Nucleus accumbens (tissue), 56 donors: ENCODE data around the gene HABP4.

Experiments used
- DNase-seq, 56 donors: peaks; one replicate each; lab custom pipeline; 2025; lab: John Stamatoyannopoulos, UW

The HABP4 gene

GRCh38 chr9:96513622-96514021, 63.7 kb downstream of the HABP4 start:
- no peak for DNase-seq

- DNase-seq, result no peak
Measured at GRCh38 chr9:96514108-96514799, 64.3 kb downstream of the HABP4 start.

DNA sequence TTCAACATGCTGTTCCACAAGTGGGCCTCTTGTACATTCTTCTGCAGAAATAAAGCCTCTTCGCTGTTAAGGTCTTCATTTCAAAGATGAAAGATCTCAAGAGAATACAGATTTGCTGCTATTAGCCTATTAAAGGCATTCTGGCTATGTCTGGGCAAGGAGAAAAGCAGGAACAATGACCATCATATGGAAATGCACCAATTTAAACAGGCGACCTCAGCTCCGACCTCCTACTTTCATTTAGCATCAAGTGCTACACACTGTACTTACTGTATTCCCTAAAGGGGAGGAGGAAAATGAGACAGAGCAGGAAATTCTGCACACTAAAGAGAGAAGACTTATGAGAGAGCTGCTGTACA, 64.8 kb downstream of the HABP4 start:
- no peak for DNase-seq

DNA sequence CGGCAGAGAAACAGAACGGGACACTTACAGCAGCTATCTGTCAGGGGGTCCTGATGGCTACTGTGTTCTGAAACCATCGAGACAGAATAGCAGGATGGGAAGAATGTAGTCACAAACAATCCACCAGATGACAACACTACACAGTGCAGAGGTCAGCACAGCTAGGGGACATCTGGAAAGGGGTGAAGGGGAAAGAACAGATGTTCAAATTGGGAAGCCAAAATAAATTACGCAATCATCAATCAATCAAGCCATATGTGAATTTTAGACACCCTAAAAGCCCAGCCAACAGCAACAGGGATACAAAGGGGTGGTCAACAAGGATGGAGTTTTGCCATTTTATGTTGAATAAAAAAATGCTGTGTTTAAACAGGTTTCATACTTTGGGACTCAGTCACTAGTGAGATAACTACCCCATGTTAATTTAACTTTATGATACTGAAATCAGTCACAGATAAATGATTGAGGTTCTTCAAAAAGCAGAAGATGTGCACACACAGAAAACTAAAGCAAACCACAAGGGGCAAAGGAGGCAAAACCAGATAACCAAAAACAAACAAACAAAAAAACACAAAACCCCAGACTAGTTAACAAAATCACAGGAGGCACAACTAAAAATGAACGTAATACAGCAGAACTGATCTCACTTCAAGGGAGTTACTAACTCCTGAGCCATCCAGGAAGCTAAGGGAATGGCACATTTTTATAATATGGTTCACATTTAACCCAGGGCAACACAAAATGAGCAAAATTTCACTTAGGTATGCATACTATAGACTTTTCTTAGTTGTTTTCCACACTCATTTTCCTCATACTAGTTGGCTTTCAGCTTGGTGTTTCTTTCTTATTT, 65.9 kb downstream of the HABP4 start:
- DNase-seq, result no peak

DNA sequence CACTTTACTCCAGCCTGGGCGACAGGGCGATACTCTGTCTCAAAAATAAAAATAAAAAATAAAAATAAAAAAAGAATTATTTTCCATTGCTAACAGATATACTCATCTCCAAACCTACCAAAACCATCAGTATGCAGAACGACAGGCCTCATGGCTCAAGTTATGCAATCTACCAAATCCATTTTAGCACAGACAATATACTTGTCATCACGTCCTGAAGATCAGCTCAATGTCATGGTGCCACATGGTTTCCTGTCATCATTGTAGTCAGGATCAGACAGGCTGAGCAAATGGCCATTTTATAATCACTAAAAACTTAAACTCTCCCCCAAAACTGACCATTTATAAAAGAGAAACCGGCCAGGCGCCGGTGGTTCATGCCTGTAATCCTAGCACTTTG, 69.1 kb downstream of the HABP4 start:
- DNase-seq, result no peak

DNA sequence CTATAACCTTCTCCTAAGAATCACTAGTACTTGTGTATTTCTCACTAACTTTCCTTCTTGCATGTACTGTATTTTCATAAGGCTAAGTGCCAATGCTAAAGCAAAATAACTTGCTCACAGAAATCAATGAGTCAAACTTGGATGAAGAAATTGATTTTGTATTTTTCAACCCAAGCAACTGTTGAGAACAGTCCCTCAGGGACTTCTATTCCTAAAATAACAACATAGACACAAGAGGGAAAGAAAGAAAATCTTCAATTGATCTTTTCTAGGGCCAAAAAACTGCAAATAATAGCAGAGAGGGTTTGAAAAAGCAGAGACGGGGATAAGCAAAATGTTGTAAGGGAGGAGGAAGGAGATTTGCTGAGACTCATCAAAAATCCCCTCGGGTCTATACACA, 69.8 kb downstream of the HABP4 start:
- DNase-seq, result no peak

DNA sequence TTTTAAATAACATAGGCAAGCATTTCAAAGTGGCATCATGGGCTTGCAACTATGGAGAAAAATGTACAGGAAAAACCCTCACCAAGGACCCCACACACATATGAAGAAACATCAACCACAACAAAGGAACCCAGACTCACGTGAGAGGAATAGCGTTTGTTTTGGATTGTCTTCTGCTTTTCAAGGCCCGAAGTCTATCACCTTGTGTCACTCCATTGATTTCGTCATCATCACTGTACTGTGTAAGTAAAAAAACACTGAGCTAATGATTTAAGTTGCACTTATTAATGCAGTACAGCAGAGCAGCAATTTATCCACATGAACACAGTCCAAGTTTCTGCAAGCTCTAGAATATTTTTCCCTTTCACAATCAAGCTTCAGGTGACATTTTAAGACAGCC, 72.4 kb downstream of the HABP4 start:
- DNase-seq, result no peak

- no peak for DNase-seq
Measured at GRCh38 chr9:96523374-96523773, 73.4 kb downstream of the HABP4 start.

- DNase-seq, result no peak
Measured at GRCh38 chr9:96524045-96524444, 74.1 kb downstream of the HABP4 start.

- DNase-seq, result no peak
Measured at GRCh38 chr9:96524764-96525163, 74.8 kb downstream of the HABP4 start.

DNA sequence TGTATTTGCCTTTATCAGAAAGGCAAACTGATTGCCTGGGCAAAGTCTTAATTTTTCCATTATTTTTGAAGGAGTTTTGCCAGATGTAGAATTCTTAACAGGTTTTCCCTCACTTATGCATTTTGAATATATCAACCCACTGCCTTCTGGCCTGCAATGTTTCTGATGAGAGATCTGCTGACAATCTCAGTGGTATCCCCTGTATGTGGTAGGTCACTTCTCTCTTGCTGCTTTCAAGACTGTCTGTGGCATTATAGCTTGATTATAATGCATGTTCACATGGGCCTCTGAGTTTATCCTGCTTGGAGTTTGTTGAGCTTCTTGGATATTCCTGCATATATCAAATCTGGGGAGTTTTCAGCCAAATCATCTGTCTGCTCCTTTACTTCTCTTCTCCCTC, 82.2 kb downstream of the HABP4 start:
- DNase-seq, result no peak

DNA sequence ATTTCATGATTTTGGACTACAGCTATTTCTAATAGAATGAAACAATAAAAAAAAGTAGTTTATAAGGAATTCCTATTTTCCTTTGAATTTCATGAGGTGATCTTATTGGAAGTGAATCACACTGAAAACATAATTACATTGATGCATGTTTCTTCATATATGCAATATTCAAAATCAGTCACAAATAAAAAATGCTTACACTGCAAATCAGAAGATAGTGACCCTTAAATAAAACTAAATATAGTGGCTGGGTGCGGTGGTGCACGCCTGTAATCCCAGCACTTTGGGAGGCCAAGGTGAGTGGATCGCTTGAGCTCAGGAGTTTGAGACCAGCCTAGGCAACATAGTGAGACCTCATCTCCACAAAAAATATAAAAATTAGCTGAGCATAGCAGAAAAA, 90.1 kb downstream of the HABP4 start:
- no peak for DNase-seq
